Tibial artery (tissue), 4 donors: ENCODE measurements around the gene PARVA.

Experiments used
- DNase-seq, 2 donors: peaks; one replicate each; pipeline ENCODE4 v3.0.0-alpha.2; 2019
- H3K27ac ChIP-seq, 2 donors: fragments of 200-600 bp; sonication (generic) in 1 of 2; 1 replicate in 1 of 2; 2 replicates in 1 of 2; pipeline ENCODE4 v1.5.1; 2018 to 2019; ENCODE audit warnings: mild to moderate bottlenecking in 1 of 2
- H3K27me3 ChIP-seq, 2 donors: fragments of 200-600 bp; sonication (generic) in 1 of 2; one replicate each; pipeline versions ENCODE4 v1.5.1 to v1.6.0; 2016 to 2019
- H3K36me3 ChIP-seq, 3 donors: fragments of 200-600 bp; sonication (generic) in 2 of 3; one replicate each; pipeline ENCODE4 v1.5.1; 2016 to 2019; ENCODE audit warnings: mild to moderate bottlenecking in 2 of 3
- H3K4me1 ChIP-seq, 4 donors: fragments of 200-600 bp; sonication (generic) in 2 of 4; 1 replicate in 3 of 4; 2 replicates in 1 of 4; pipeline ENCODE4 v1.5.1; 2016 to 2019
- H3K4me3 ChIP-seq, 2 donors: fragments of 200-600 bp; sonication (generic) in 1 of 2; 1 replicate in 1 of 2; 2 replicates in 1 of 2; pipeline ENCODE4 v1.5.1; 2018 to 2019; ENCODE audit warnings: mild to moderate bottlenecking in 2 of 2
- H3K9me3 ChIP-seq, 3 donors: fragments of 200-600 bp; sonication (generic) in 1 of 3; one replicate each; pipeline ENCODE4 v1.5.1; 2016 to 2019
- intact Hi-C: fragments of 100-400 bp; cut with DNase I; formaldehyde crosslinking; loops from one replicate; pipeline ENCODE4 v1.15.0; 2023; ENCODE audit warnings: low total_unique reads
- TF ChIP-seq, protein P1 (sequence below), 2 experiments: fragments of 200-600 bp in 1 of 2; fragments of 450-650 bp in 1 of 2; IDR thresholded peaks; one replicate each; pipeline ENCODE4 v1.5.1; 2017 to 2019; ENCODE audit warnings: antibody characterized with exemption in 2 of 2, mild to moderate bottlenecking in 1 of 2, moderate library complexity in 1 of 2

The PARVA gene

DNA sequence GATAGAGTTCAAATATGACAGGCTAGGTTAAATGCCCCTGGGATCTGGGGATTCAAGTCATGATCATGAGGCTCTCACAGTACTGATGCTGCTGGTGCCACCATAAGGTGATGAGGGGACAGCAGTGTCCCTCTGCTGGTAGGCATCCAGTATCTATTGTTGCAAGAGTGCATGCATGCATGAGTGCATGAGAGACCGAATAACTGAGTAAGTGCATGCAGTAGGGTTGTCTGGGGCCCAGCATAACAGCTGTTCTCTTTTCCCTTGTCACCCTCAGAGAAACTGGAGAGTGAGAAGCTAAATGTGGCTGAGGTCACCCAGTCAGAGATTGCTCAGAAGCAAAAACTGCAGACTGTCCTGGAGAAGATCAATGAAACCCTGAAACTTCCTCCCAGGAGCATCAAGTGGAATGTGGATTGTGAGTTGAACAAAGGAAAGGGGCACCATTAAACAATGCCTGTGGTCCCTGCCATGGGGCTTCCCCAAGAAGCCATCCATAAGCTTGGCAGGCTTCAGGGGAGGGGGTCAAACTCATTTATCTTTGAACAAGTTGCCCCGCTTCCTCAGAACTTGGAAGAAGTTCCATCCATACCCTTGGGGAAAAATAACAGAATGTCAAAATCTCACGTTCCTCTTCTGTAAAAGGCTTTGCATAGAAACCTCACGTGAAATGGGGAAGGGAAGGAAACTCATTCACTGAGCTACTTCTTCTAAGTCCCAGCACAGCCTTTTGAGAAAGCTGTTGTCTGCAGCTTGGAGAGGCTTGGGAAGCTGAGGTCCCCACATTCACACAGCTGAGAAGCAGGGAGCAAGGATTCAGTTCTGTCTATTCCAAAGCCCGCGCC, 119.0 kb downstream of the PARVA start:
- Histone ChIP-seq H3K27me3 (no peaks in the 10 kb centered on the region), H3K36me3 (peaks cover 19 to 54% (median 36%) of the 10 kb centered on the region in 3 donors), H3K4me1 (peaks cover 0 to 6% (median 0%) of the 10 kb centered on the region in 4 donors), H3K27ac (no peak overlapping the region), H3K9me3 (no peaks in the 10 kb centered on the region), H3K4me3 (no peak overlapping the region)
- intact Hi-C loops = no loop called here
- TF ChIP-seq, protein P1, sequence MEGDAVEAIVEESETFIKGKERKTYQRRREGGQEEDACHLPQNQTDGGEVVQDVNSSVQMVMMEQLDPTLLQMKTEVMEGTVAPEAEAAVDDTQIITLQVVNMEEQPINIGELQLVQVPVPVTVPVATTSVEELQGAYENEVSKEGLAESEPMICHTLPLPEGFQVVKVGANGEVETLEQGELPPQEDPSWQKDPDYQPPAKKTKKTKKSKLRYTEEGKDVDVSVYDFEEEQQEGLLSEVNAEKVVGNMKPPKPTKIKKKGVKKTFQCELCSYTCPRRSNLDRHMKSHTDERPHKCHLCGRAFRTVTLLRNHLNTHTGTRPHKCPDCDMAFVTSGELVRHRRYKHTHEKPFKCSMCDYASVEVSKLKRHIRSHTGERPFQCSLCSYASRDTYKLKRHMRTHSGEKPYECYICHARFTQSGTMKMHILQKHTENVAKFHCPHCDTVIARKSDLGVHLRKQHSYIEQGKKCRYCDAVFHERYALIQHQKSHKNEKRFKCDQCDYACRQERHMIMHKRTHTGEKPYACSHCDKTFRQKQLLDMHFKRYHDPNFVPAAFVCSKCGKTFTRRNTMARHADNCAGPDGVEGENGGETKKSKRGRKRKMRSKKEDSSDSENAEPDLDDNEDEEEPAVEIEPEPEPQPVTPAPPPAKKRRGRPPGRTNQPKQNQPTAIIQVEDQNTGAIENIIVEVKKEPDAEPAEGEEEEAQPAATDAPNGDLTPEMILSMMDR (IDR thresholded peaks at IDR 0.05) = no peak
- no peak for DNase-seq

DNA sequence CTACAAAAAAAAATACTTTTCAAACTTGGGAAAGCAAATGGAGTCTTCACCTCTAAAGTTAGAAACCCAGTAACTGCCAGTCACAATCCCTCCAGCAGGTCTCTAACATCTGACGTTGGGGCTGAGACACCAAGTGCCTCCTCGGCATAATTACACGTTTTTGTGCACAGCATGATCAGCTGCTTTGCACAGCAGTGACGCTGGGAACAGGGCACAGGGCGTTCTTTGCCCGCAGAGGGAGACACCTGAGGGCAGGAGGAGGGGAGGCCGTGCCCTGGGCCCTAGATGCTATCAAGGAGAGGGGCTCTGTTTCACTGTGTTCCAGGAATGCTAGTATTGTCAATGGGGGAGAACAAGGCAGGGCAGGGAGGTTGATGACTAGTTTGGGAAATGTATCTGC, 120.1 kb downstream of the PARVA start:
- no peaks in the 10 kb centered on the region for H3K27me3 ChIP-seq
- no peak for DNase-seq
- no peak overlapping the region for H3K4me3 ChIP-seq
- peaks cover 19 to 57% (median 36%) of the 10 kb centered on the region in 3 donors for H3K36me3 ChIP-seq
- intact Hi-C loops = no loop called here
- H3K4me1 ChIP-seq = peaks cover 0 to 10% (median 4%) of the 10 kb centered on the region in 4 donors
- H3K27ac ChIP-seq = no peak overlapping the region
- H3K9me3 ChIP-seq = no peaks in the 10 kb centered on the region
- TF ChIP-seq, protein P1 (IDR thresholded peaks at IDR 0.05) = no peak

DNA sequence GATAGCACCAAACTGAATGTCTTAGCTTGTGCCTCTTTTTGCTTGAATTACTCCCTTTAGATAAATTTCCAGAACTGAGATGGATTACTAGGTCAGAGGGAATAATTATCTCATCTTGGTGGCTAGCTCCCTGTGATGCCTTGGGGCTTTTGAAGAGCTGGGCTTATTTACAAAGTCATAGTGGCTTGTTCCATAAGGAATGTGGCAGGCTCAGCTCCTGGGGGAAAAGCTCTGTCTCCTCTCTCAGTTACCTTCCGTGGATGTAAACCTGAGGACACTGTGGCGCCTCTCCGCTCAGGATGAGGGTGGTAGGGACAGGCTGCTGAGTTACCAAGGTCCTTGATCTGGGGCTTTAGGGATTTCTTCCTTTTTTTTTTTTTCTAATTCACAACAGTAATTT, 121.7 kb downstream of the PARVA start:
- no peaks in the 10 kb centered on the region for H3K27me3 ChIP-seq
- no peak for DNase-seq
- H3K9me3 ChIP-seq = no peaks in the 10 kb centered on the region
- no peak overlapping the region for H3K27ac ChIP-seq
- intact Hi-C loops = no loop called here
- TF ChIP-seq, protein P1 (IDR thresholded peaks at IDR 0.05) = no peak
- peaks cover 19 to 57% (median 36%) of the 10 kb centered on the region in 3 donors for H3K36me3 ChIP-seq
- H3K4me3 ChIP-seq = no peak overlapping the region
- H3K4me1 ChIP-seq = peaks cover 0 to 20% (median 11%) of the 10 kb centered on the region in 4 donors

DNA sequence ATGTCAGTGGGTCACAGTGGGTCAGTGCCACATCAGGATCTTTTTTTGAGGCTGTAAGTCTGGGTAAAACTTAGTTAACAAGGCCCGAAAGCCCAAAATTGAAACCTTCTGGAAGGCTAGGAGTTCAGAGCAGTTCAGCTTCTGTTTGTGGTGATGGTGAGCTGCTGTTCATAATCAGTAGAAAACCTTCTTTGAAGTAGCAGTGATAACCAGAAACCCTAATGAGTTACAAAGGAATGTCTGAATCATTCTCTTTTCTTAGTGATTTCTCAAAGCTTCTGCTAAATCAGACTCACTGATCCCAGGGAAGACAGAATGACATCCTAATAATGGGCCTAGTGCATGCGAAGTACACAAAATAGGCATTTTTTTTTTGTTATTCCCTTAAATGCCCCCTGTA, 124.7 kb downstream of the PARVA start:
- Histone ChIP-seq H3K36me3 (peaks cover 11 to 57% (median 29%) of the 10 kb centered on the region in 3 donors), H3K27ac (peak overlapping the region in 1 of 2 donors; percentile 50)
- intact Hi-C loops = no loop called here

DNA sequence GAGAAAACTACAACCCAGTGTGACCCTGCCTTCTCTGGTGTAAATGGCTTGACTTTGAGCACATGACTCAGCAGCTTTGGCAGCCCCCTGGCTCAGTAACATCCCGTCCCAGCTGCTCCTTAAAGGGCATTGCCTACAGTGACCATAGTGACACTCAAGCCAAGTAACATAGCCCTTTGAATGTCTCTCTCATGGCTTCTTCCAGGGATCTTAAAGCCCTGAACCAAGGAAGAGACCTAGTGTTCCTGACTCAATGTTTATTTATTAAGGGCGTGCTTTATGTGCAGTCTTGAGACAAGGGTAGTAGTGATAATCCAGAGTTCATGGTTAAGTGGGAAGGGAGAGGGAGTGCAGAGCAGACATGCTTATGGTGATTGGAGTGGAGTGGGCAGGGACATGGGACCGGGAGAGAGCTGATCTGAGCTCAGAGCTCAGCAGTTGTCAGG, 125.7 kb downstream of the PARVA start:
- Histone ChIP-seq H3K9me3 (no peaks in the 10 kb centered on the region), H3K36me3 (peaks cover 11 to 54% (median 22%) of the 10 kb centered on the region in 3 donors), H3K27ac (peak overlapping the region; percentile 5 to 50), H3K4me1 (peaks cover 0 to 38% (median 12%) of the 10 kb centered on the region in 4 donors), H3K27me3 (no peaks in the 10 kb centered on the region), H3K4me3 (no peak overlapping the region)
- TF ChIP-seq, protein P1 (IDR thresholded peaks at IDR 0.05) = no peak
- intact Hi-C loops = no loop called here
- no peak for DNase-seq

More for the DNA sequence above, 124.7 kb downstream of the PARVA start:
- TF ChIP-seq, protein P1 (IDR thresholded peaks at IDR 0.05) = no peak
- no peak overlapping the region for H3K4me3 ChIP-seq
- no peak for DNase-seq
- H3K4me1 ChIP-seq = peaks cover 0 to 30% (median 10%) of the 10 kb centered on the region in 4 donors
- H3K9me3 ChIP-seq = no peaks in the 10 kb centered on the region
- no peaks in the 10 kb centered on the region for H3K27me3 ChIP-seq
